GM12878 (cell line): ENCODE results near the gene FBXL15. TPM values are rescaled to one million over a fixed set of nuclear protein-coding genes. Genes with fewer than 3 reads are reported as not detected.

Experiments used
- BHLHE40 ChIP-seq, 2 experiments: fragments of 450-650 bp in 1 of 2; IDR thresholded peaks; 2 replicates each; pipeline ENCODE4 v1.6.1; 2011 to 2017; ENCODE audit warnings: low read depth in 2 of 2, borderline replicate concordance in 1 of 2, improper control_type of control experiment in 1 of 2, low read length in 1 of 2, mild to moderate bottlenecking in 1 of 2
- CEBPZ ChIP-seq: fragments of 150-350 bp; IDR thresholded peaks from 2 replicates; pipeline ENCODE4 v1.6.1; 2016; ENCODE audit warnings: low read depth, low read length
- FOXM1 ChIP-seq: IDR thresholded peaks from 2 replicates; pipeline ENCODE4 v1.6.1; 2012; ENCODE audit warnings: low read depth, mild to moderate bottlenecking, inconsistent platforms, low read length, moderate library complexity
- HDAC6 ChIP-seq: fragments of 200-600 bp; sonication (generic); IDR thresholded peaks from one replicate; pipeline ENCODE4 v1.8.0; 2017; ENCODE audit warnings: antibody characterized with exemption; ENCODE audit not compliant: unreplicated experiment
- JUNB ChIP-seq: IDR thresholded peaks from 2 replicates; pipeline ENCODE4 v1.6.1; 2016; ENCODE audit warnings: antibody characterized with exemption, mild to moderate bottlenecking
- NFXL1 ChIP-seq: fragments of 450-650 bp; IDR thresholded peaks from 2 replicates; pipeline ENCODE4 v1.6.1; 2017; ENCODE audit warnings: antibody characterized with exemption, mild to moderate bottlenecking, borderline replicate concordance
- NR2F1 ChIP-seq: fragments of 450-650 bp; conservative IDR thresholded peaks from 2 replicates; pipeline ENCODE4 v1.6.1; 2017; ENCODE audit warnings: mild to moderate bottlenecking
- RB1 ChIP-seq: fragments of 450-650 bp; formaldehyde crosslinking; IDR thresholded peaks from 2 replicates; pipeline ENCODE4 v1.6.1; 2017; ENCODE audit warnings: mild to moderate bottlenecking, borderline replicate concordance
- RCOR1 ChIP-seq: conservative IDR thresholded peaks from 2 replicates; pipeline ENCODE4 v1.6.1; 2012; ENCODE audit warnings: low read depth, low read length, improper control_type of control experiment
- REST ChIP-seq: IDR thresholded peaks from 2 replicates; pipeline ENCODE4 v1.6.1; 2012; ENCODE audit warnings: mild to moderate bottlenecking, low read depth, low read length
- SMC3 ChIP-seq: IDR thresholded peaks from 2 replicates; pipeline ENCODE4 v1.6.1; 2011; ENCODE audit warnings: low read length, improper control_type of control experiment, borderline replicate concordance
- STAT1 ChIP-seq: fragments of 450-650 bp; conservative IDR thresholded peaks from 2 replicates; pipeline ENCODE4 v1.6.1; 2014; ENCODE audit warnings: antibody characterized with exemption, mild to moderate bottlenecking
- TARDBP ChIP-seq: IDR thresholded peaks from 2 replicates; pipeline ENCODE4 v1.6.1; 2016; ENCODE audit warnings: borderline replicate concordance
- TCF12 ChIP-seq: IDR thresholded peaks from 2 replicates; pipeline ENCODE4 v1.6.1; 2011; ENCODE audit warnings: low read depth, mild to moderate bottlenecking, low read length
- WRNIP1 ChIP-seq: IDR thresholded peaks from 2 replicates; pipeline ENCODE4 v1.6.1; 2011; ENCODE audit warnings: low read depth, low read length, improper control_type of control experiment, borderline replicate concordance
- ZNF207 ChIP-seq: fragments of 450-650 bp; IDR thresholded peaks from 2 replicates; pipeline ENCODE4 v1.6.1; 2014; ENCODE audit warnings: antibody characterized with exemption, mild to moderate bottlenecking, borderline replicate concordance
- ZNF24 ChIP-seq: fragments of 450-650 bp; IDR thresholded peaks from 2 replicates; pipeline ENCODE4 v1.6.1; 2017; ENCODE audit warnings: antibody characterized with exemption, mild to moderate bottlenecking
- polyA plus RNA-seq, 11 experiments: library from polyadenylated mRNA; depleted of rRNA in 4 of 11; unstranded in 6 of 11; stranded (reverse) in 5 of 11; fragments of >200 nt; fragmentation: Nextera tagmentation in 4 of 11; fragmentation: Illumina TruSeq in 1 of 11; extraction: Ambion mirVana in 4 of 11; extraction: Trizol in 1 of 11; gene quantifications; 1 replicate in 1 of 11; 2 replicates in 10 of 11; pipeline versions ENCODE4 v1.2.1 to v1.2.3, GENCODE V29; 2011 to 2016; ENCODE audit warnings: inconsistent platforms in 2 of 11, missing spikeins in 2 of 11, low read depth in 1 of 11
- total RNA-seq, 4 experiments: library from RNA; depleted of rRNA in 3 of 4; stranded (reverse); fragments of >200 nt in 3 of 4; fragmentation: Illumina TruSeq in 1 of 4; extraction: Trizol in 1 of 4; gene quantifications; 2 replicates each; pipeline versions ENCODE4 v1.2.1 to v1.2.3, GENCODE V29; 2013 to 2021
- TF ChIP-seq, protein P1 (sequence below): fragments of 450-650 bp; IDR thresholded peaks from 2 replicates; pipeline ENCODE4 v1.6.1; 2017; ENCODE audit warnings: borderline replicate concordance
- TF ChIP-seq, protein P2 (sequence below): fragments of 450-650 bp; IDR thresholded peaks from 2 replicates; pipeline ENCODE4 v1.6.1; 2017; ENCODE audit warnings: mild to moderate bottlenecking

FBXL15 gene
- total and polyA plus RNA-seq, 10 of the 15 experiments (the other 5 are each of a cell fraction or from before 2014, with no cell fraction given), result 0.13 to 21.3 (median 7.9) TPM

- TF ChIP-seq CEBPZ, result no peak
- peak; percentile 60; the same call in 1 of the 2 replicates for TF ChIP-seq WRNIP1
- peak; percentile 52; the same call in 1 of the 2 replicates for TF ChIP-seq ZNF24
- 0 out of 2 replicates have a peak, but pooled peaks have one; percentile 44 for TF ChIP-seq ZNF207
- TF ChIP-seq, protein P1, sequence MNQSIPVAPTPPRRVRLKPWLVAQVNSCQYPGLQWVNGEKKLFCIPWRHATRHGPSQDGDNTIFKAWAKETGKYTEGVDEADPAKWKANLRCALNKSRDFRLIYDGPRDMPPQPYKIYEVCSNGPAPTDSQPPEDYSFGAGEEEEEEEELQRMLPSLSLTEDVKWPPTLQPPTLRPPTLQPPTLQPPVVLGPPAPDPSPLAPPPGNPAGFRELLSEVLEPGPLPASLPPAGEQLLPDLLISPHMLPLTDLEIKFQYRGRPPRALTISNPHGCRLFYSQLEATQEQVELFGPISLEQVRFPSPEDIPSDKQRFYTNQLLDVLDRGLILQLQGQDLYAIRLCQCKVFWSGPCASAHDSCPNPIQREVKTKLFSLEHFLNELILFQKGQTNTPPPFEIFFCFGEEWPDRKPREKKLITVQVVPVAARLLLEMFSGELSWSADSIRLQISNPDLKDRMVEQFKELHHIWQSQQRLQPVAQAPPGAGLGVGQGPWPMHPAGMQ, result no peak
- peak; percentile 84 for TF ChIP-seq TARDBP
- 0 out of 2 replicates have a peak, but pooled peaks have one; percentile 27 for TF ChIP-seq TCF12
- no peak for TF ChIP-seq RB1
- TF ChIP-seq FOXM1, result no peak
- peak; percentile 39 to 67; a peak in 2 of 4 replicates for TF ChIP-seq BHLHE40 (IDR thresholded peaks at IDR 0.05; ENCODE audit: borderline replicate concordance in 1 of 2, low read depth in 2 of 2, low read length in 1 of 2)
- TF ChIP-seq HDAC6, result no peak
- no peak for TF ChIP-seq NFXL1
- no peak for TF ChIP-seq NR2F1
- TF ChIP-seq STAT1, result 0 out of 2 replicates have a peak, but pooled peaks have one; percentile 37
- no peak for TF ChIP-seq JUNB
- no peak for TF ChIP-seq REST
- no peak for TF ChIP-seq RCOR1
- TF ChIP-seq SMC3, result no peak
- TF ChIP-seq, protein P2, sequence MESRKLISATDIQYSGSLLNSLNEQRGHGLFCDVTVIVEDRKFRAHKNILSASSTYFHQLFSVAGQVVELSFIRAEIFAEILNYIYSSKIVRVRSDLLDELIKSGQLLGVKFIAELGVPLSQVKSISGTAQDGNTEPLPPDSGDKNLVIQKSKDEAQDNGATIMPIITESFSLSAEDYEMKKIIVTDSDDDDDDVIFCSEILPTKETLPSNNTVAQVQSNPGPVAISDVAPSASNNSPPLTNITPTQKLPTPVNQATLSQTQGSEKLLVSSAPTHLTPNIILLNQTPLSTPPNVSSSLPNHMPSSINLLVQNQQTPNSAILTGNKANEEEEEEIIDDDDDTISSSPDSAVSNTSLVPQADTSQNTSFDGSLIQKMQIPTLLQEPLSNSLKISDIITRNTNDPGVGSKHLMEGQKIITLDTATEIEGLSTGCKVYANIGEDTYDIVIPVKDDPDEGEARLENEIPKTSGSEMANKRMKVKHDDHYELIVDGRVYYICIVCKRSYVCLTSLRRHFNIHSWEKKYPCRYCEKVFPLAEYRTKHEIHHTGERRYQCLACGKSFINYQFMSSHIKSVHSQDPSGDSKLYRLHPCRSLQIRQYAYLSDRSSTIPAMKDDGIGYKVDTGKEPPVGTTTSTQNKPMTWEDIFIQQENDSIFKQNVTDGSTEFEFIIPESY, result no peak
These were observed 11.7 kb downstream of the FBXL15 start, which contains the start of gene CUEDC2 (continued) for GRCh38 chr10:102432162-102432950.
